Hematopoietic multipotent progenitor cell treated with erythropoietin and hydrocortisone succinate and interleukin-3 and kit ligand, for 4 days (in vitro differentiated cells): ENCODE data around the gene INKA1.

ENCODE experiments used
- DNase-seq: peaks from one replicate; pipeline ENCODE4 v3.0.0-alpha.2; 2015

Gene INKA1

DNA sequence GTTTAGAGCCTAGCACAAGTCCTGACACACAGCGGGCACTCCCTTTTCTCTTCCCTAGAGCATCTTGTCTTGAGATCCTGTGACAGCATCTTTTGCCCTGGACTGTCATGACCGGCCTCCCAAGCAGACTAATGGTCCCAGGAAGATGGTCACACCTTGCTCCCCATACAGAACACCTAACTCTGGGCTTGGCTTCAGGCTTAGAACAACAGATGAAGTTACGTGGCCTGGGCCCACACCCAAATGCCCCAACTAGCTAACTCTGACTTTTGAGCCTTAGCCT lies 15.9 kb upstream of the INKA1 start:
- no peak for DNase-seq

GRCh38 chr3:49787536-49787935 lies 15.5 kb upstream of the INKA1 start:
- DNase-seq, result no peak

DNA sequence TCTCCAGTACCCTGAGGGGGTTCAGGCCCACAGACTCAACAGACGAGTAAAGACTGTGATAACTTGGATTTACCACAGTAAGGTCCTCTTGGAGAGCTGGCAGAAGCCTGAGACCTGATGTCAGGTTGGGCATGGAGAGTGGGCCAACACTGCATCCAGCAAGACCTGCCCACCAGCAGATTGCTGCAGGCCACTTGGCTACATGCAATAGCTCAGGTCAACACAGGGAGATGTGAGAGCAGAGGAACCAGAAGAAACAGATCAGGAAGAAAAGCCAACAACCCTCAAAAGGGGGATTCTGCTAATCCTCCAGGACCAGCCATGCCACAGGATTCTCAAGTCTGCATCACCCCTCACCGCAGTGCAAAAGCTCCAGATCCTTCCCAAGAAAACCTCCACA lies 15.0 kb upstream of the INKA1 start:
- DNase-seq, result no peak

DNA sequence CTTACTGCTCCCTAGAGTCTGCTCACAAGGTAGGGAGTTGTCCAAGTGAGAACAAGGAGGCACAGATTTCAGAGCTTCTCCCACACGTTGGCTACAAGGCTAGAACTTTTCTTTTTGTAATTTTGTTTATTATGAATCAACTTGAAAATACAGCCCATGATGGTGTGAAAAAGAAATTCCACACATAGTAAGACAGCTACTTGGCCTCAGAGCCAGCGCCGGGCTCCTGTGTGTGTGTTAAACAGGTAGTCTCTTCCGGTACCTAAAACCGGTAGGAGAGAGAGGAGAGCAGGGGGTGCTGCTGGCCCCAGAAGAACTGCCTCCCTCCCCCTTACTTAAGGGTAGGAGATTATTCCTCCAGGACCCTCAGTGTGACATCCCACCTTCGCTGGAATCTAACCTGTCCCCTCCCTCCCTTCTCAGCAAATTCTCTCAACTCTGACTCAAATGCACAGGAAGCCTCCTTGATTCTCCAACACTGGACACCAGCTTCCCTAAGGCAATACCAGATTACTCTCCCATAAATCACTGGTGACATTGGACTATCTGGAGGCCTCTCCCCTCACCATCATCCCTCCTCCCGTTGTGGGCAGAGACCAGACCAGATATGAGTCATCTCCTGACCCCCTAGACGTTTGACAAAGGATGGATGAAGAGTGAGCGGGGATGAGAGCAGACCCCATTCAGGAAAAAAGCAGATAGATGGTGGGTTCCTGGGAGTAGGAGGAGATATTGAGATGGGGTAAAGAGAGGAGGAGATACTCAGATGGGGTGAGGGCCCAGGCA lies 12.2 kb upstream of the INKA1 start:
- DNase-seq, result no peak

DNA sequence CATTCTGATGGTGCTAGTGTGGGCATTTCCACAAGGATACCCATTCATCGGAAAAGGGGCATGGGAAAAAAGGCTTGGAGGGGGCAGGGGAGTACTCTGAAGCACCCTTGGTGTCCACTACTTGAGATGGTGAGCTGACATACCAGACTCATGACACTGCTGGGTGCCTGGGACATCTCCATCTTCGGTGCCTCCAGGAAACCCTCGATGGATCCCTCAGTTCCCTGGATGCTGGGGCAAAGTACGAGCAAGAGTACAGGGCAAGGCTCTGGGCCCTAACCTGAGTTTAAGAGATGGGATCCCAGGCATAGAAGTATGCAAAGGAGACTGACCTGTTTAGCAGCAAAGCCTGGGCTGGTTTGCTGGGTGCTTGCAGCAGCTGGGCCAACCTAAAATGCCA lies 11.5 kb upstream of the INKA1 start:
- no peak for DNase-seq

DNA sequence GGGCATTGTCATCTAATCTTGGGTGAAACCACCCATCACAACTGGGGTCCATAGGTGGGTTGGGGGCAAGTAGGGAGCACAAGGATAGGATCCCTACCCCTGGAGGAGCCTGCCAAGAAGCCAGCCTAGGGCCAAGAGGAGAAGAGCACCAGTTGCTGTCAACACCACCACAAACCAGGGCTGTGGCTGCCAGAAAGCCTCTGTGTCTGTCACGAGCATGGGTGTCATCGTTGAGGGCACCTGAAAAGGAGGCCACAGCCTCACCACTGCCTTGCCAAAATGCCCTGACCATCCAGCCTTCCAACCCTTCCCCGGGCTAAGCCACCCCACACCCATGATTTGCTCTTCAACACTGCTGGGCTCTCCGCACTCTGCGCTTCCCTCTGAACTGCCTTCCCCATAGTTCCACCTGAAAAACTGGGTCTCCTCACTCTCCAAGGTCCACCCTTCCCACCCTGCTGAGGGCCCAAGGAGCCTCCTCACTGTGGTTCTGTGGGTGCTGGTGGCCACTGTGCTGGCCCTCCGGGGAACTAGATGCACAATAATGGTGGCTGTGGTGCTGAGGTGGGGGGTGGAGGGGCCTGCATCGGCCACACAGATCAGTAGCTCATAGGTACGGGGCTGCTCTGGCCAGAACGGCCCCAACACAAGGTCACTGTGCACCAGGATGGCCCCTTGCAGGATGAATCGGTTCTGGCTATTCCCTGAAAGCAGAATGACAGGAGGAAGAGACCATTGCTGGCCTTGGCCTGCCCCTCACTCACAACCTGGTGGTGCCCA lies 10.5 kb upstream of the INKA1 start:
- no peak for DNase-seq

GRCh38 chr3:49793486-49794085 lies 9.5 kb upstream of the INKA1 start:
- no peak for DNase-seq

- DNase-seq, result no peak
These were observed 8.6 kb upstream of the INKA1 start for GRCh38 chr3:49794431-49794830.

DNA sequence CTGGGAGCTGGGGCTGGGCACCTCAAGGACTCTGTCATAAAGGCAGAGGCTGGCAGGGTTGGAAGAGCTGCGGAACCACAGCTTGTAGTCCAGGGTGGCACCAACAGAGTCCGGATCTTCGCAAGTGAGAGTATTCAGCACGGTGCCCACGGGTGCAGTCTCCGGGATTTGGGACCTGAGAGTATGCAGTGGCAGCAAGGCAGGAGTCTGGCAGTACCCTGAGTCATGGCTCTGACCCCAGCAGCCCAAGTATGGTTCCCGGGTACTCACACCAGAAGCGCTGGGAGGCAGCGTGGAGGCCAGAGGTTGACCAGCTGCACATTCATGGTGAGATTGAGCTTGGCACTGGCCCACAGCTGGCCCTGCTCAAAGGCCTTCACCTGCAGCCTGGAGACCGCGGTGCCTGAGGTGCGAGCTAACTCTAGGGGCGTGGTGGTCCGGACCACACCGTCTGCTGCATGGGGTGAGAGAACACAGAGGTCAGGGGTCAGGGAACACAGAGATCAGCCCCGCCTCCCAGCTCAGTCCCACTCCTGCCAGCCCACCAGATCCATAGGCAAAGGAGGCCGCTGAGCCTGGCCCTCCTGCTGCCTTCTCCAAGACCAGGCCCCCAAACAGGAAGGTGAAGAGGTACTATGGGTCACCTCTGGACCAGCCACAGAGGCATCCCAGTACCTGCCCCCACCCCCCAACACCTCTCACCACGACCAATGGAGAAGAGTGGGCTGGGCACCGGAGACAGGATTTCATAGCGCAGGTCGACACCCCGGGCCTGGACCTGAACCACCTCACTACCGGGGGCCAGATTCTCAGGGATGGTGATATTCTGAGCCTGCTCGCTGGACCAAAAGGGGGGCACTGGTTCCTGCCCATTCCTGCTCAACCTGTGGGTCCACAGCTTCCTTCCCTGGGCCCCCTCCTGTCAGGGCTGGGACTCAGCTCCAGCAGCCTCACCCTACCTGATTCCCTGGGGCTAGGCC lies 7.8 kb upstream of the INKA1 start:
- no peak for DNase-seq

- no peak for DNase-seq
These were observed 4.0 kb upstream of the INKA1 start for GRCh38 chr3:49799105-49799504.

DNA sequence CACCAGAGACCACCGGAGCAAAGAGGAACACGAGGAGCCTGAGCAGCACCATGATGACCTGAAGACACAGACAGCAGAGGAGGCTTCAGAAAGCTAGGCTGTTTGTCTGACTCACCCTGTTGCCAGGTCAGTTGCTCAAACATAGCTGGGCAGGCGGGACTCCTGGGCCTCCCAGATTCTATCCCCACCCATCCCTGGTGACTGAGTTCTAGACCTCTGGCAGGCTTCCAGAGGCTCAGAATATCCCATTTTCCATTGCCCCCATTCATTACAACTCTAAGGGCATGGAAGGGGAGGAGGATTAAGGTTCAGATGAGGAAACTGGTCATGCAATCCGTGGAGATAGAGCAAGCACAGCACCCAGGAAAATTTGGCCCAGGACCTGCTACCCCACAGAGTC lies 3.3 kb upstream of the INKA1 start, which contains the start of gene CDHR4:
Gene CDHR4, minus strand, starts transcription at position 113 of the 400 bp plus-strand sequence. Its CDS starts 61 bp downstream, at position 52.
- DNase-seq, result no peak

GRCh38 chr3:49801160-49801559 lies 1.9 kb upstream of the INKA1 start:
- DNase-seq, result no peak

GRCh38 chr3:49803465-49804140 lies 542 bp downstream of the INKA1 start:
- peak; percentile 95 for DNase-seq

GRCh38 chr3:49804141-49805041 lies 1.3 kb downstream of the INKA1 start:
- DNase-seq, result peak; percentile 64

DNA sequence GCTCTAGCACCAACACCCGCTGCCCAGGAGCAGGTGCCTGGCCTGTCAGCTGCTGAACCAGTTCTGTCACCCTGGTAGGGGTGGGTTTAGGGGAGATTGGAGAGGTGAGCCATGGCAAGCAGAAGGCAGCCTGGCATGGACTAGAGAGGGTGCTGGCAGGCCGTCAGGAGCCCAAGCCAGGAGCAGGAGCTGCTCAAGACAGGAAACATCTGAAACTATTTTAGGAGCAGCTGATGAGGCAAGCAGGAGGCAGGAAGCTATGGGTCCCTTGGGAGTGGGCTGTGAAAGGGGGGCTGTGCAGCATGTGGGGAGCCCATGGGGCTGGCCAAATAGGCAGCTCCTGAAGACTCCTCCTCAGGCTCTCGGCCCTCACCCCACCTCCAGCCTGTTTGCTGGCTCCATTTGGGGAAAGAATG lies 2.3 kb downstream of the INKA1 start:
- peak; percentile 86 for DNase-seq

GRCh38 chr3:49805897-49806701 lies 3.0 kb downstream of the INKA1 start:
- peak; percentile 98 for DNase-seq

DNA sequence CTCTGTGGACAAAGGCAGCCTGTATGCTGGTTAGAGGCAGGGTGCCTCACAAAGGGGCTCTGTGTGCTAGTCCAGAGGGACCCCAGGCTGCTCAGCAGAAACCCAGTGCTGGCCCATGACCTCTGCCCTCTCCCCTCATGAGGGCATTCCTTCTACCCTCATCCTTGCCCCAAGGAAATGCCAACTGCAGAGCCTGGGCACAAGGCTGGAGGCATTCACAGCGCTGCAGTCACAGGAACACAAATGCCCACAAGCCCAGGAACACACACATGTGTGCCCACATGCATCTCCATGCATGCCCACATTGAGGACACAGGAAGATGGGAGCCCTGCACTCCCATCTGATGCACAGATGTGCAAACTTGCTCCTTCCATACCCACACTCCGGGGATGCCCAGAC lies 3.8 kb downstream of the INKA1 start:
- peak; percentile 50 for DNase-seq

GRCh38 chr3:49807431-49808114 lies 4.5 kb downstream of the INKA1 start:
- DNase-seq, result peak; percentile 69

GRCh38 chr3:49812916-49813496 lies 9.9 kb downstream of the INKA1 start:
- DNase-seq, result peak; percentile 24
